Measurements from ENCODE around the gene DPCD.

- TF ChIP-seq, protein P1, sequence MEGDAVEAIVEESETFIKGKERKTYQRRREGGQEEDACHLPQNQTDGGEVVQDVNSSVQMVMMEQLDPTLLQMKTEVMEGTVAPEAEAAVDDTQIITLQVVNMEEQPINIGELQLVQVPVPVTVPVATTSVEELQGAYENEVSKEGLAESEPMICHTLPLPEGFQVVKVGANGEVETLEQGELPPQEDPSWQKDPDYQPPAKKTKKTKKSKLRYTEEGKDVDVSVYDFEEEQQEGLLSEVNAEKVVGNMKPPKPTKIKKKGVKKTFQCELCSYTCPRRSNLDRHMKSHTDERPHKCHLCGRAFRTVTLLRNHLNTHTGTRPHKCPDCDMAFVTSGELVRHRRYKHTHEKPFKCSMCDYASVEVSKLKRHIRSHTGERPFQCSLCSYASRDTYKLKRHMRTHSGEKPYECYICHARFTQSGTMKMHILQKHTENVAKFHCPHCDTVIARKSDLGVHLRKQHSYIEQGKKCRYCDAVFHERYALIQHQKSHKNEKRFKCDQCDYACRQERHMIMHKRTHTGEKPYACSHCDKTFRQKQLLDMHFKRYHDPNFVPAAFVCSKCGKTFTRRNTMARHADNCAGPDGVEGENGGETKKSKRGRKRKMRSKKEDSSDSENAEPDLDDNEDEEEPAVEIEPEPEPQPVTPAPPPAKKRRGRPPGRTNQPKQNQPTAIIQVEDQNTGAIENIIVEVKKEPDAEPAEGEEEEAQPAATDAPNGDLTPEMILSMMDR (IDR thresholded peaks at IDR 0.05): no peak
- no peak for TF ChIP-seq POLR2A (IDR thresholded peaks at IDR 0.05)
These were observed 23.2 kb downstream of the DPCD start for GRCh38 chr10:101611096-101611905.
